HG03565 (cell line): ENCODE measurements around the gene MYOM3.
"Not testable (repeated sequence)": the region's sequence is repeated elsewhere in the genome, so short reads cannot be mapped to it uniquely, and the experiment has no call there.

Experiments used
- ATAC-seq: cut with Tn5 transposase; IDR thresholded peaks from one replicate; pipeline ENCODE4 v1.9.1; 2021; ENCODE audit warnings: mild to moderate bottlenecking, moderate library complexity; ENCODE audit not compliant: unreplicated experiment

The MYOM3 gene

DNA sequence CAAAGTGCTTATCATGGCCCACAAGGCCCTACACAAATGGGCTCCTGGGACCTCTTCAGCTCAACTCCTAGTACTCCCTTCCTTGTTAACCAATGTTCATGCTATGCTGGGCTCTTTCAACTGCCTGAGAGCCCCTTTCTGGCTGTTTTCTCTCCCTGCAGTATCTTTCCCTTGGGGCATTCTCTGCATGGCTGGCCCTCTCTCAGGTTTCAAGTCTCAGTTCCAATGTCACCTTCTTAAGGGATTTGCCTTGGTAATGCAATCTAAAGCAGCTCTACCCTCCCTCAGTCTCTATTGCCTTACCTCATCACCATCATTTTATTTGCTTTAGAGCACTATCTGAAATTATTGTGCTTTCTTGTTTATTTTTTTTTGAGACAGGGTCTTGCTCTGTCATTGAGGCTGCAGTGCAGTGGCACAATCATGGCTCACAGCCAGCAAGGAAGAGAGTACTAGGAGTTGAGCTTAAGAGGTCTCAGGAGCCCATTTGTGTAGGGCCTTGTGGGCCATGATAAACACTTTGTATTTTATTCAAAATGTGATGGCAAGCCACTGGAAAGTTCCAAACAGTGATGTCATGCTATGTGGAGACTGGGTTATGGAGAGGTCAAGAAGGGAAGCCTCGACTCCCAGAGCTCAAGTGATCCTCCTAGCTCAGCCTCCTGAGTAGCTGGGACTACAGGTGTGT lies 68.4 kb downstream of the MYOM3 start:
- ATAC-seq, result no peak

DNA sequence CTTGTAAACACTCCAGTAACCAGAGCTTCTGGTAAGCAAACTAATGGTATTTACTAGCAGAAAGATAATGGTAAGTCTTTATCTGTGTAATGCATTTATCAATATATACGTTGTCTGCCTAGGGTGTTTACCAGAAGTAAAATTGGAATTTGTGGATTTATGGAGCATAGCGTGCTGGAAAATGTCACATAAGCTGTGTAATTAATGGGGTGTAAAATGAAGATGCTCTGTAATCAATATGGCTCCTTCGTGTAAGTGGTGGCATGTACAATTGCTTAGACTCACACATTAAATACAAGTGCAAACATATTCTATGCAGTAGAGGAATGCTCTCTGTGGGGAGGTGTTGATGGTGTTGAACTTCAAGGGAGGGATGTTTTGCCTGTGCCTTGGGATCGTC lies 69.6 kb downstream of the MYOM3 start:
- ATAC-seq, result no peak

DNA sequence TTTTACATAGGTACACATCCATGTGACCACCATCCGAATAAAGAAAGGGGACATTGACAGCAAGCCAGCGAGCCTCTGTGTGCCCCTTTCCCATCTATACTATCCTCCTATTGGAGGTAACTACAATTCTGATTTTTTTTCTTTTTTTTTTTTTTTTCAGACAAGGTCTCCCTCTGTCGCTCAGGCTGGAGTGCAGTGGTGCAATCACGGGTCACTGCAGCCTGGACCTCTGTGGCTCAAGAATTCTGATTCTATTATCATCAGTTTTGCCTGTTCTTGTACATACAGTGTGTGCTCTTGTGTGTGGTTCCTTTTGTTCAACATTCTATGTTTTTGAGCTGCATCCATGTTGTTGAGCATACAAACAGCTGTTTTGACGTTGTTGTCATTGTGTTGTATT lies 75.8 kb downstream of the MYOM3 start:
- no peak for ATAC-seq

DNA sequence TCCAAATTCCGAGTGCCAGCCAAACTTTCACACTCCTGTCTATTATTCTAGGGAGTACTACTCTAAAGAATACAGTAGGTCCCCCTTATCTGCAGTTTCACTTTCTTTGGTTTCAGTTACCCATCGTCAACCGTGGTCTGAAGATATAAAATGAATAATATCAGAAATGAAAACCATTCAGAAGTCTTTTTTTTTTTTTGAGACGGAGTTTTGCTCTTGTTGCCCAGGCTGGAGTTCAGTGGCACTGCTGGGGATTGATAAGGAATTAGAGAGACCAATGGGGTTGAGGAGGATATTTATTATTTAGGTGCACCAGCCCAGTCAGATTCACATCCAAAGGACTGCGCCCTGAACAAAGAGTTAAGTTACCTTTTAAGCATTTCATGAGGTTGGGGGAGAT lies 79.0 kb downstream of the MYOM3 start:
- no peak for ATAC-seq

DNA sequence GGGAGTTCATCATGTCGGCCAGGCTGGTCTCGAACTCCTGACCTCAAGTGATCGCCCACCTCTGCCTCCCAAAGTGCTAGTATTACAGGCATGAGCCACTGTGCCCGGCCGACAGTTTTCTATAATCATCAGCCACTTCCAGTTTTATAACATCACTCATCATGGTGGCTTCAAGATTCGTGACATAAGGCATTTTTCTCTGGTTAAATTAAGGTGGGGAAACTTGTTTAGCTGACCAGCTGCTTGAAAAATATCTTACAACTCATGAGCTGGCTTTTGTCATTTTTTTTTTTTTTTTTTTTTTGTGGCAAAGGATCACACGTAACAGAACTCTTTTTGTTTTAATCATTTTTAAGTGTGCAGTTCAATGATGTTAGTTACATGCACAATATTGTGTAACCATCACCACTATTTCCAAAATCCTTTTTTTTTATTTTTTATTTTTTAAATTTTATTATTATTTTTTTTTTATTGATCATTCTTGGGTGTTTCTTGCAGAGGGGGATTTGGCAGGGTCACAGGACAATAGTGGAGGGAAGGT lies 80.9 kb downstream of the MYOM3 start:
- not testable (repeated sequence) for ATAC-seq

DNA sequence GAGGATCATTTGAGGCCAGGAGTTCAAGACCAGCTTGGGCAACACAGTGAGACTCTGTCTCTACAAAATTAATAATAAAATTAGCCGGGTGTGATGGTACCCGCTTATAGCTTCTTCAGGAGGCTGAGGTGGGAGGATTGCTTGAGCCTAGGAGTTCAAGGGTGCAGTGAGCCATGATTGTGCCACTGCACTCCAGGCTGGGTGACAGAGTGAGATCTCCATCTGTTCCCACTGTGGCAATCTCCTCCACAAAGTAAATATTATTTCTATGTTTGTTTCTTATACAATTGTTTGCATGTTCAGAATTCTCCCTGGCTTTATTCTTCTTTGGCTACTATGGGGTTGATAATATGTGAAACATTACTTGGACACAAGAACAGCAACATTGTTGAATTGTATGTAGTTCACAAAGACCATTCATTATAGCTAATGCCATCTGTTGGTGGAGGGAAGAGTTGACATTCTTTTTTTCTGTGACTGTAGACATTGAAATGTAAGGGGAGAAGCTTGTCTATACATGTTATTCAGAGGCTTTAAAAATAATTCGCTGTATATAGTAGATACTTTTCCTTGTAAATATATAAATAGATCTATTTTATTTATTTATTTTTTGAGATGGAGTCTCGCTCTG lies 84.0 kb downstream of the MYOM3 start:
- ATAC-seq, result no peak

DNA sequence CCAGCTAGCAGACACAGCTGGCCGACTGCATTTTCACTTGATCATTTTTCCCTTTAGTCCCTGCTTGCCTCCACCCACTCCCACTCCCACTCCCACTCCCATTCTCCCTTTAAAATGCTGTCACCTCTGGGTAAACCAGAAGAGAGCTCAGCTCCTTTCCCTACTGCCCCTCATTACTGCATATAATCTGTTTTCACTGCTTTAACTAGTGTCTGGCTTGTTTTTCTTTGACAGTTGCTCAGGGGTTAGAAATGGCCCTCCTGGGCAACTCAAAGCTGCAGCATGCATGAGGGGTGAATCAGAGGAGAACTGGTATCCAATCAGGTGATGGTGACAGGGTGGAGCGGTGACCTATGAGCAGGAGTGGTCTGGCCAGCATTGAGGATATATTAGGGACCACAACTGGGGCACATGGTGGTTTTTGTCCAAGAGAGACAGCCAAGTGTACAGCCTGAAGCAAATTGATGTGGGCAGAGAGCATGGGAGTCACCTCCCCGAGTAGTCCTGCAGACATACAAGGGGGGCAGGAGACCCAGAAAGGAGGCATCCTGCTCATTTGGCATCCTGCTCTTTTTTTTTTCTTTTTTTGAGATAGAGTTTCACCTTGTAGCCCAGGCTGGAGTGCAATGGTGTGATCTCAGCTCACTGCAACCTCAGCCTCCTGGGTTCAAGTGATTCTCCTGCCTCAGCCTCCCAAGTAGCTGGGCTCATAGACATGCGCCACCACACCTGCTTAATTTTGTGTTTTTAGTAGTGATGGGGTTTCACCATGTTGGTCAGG lies 89.2 kb downstream of the MYOM3 start:
- no peak for ATAC-seq

DNA sequence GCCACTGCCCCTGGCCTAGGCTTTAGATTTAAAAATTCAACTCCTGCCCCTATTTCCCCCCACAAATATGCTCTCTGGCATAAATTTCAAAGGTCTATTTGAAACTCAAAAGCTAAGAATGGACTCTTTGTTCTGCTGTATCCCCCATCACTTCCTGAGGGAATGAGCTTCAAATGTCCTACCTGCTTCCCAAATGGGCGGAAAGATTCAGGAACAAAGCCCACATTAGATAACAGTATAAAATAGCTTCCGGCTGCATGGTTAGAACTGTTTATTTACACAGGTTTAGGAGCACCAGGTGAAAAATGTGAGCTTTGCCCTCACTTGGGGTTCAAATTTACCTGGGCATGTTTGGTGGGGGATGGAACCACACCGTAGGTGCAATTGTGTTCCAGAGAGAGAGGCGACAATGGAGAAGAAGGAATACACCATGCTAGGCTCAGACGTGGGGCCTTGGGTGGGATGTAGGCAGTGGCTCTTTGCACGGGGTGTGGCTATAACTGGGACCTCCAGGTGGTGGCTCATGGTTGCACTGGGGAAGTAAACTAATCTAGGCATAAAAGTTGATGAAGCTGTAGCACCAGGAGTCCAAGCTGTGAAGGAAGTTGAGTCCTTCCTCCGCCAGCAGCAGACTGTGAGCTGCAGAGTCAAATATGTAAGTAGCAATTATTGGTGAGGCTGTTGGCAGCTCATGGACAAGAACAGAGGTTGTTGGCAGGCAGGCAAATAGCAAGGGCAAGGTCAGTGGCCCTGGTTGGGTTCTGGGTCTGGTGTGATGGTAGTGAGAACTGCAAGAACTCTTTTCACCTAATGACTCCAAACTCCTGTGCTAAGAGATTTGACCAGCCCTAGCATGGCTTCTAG lies 90.3 kb downstream of the MYOM3 start:
- no peak for ATAC-seq

DNA sequence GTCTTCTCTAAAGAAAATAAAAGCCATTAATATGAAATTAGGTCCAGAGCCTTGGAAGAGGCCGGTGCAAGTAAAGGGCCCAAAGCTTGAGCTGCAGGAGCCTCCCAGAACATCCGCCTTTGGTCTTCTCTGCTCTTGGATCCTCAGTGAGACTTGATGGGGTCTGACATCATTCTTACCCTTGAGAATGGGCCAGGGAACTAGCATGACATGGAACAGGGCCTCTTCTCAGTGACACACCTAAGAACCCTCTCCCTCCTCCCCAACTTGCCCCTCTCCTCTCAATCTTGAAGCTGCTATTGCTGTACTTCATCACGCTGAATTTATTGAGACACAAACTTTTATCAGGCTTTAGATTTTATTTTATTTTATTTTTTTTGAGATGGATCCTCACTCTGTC lies 91.5 kb downstream of the MYOM3 start:
- no peak for ATAC-seq

DNA sequence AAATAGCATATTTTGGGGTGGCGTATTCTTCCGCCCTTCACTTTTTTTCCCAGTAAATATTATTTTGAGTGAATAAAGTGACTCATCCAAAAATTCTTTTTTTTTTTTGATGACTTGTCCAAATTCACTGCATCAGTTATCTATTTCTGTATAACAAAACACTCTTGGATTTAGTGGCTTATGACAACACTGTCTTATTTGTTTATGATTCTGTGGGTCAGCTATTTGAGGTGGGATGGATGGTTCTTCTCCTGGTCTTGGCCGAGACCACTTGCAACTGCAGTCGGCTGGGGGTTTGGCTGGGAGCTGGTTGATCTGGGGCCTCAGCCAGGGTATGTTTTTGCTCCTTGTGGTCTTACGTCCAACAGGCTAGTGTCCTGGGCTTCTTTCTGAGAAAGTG lies 91.9 kb downstream of the MYOM3 start:
- ATAC-seq, result no peak

DNA sequence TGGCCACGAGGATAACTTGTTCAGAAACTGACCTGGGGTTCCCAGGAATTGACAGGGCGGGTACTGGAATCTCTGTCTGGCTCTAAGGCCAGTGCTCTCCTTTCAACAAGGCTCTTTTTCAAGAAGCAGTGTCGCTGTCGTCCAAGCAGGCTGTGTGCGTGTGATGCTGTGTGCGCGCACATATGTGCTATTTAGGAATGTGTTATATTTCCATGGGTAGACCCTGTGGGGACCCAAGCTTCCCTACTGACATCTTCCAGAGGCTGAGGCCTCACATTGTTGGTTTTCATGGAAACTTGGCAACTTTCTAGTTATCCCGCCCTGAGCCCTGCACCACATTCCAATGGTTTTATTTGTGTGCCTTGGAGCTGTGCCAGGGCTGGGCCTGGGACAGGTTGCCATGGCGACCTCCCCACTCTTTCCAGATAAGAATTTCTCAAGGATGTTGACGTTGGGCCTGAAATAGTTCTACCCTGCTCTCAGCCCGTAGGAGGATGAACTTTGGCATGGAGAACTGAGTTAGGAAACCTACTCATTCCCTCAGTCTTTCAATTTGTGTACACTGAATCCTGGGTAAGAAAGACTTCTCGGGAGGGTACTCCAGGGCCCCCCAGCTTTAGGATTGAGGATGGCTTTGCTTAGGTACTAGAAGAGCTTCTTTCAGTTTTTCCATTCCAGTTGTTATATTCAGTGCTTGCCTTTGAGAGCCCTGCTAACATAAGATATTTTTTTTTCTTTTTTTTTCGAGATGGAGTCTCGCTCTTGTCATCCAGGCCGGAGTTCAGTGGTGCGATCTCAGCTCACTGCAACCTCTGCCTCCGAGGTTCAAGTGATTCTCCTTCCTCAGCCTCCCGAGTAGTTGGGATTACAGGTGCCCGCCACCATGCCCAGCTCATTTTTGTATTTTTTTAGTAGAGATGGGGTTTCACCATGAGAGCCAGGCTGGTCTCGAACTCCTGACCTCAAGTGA lies 93.0 kb downstream of the MYOM3 start:
- ATAC-seq, result no peak

DNA sequence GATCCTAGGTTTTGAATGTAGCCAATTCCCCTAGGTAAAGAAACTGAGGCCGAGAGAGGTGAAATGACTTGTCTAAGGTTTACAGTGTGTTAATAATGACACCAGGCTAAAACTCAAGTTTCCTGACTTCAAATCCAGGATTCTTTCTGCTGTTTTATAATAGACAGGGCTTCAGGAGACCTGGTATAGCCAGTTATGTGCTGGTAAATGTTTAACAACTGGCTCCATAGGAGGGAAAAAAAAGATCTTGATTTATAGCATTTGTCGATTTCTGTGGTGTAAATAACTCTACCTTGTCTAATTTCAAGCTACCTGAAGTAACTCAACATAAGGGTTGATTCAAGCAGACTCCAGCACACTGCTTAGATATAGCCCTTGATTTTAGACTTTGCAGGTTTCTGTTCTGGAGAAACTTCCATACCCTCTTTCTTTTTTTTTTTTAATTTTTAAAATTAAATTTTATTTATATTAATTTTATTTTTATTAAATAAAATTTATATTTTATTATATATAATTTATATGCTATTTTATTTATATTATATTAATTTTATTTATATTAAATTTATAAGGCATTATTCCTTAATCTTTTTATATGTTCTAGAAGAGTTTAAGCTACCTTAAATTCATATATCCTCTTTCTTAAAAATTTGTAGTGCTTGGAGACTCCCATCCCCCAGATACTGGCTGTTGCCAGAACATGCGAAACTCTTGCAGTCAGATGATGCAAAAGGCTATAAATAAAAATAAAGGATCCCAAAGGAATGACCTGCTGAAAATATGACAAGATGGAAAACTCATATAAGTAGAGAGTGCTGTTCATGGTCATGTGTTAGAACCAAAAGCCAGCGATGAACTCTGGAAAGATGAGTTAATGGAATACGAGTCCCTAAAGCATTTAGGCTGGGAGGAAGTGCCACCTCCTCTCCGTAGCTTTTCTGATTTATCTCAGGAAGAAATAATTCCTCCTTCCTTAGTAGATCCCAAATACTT lies 96.4 kb downstream of the MYOM3 start:
- ATAC-seq, result no peak

DNA sequence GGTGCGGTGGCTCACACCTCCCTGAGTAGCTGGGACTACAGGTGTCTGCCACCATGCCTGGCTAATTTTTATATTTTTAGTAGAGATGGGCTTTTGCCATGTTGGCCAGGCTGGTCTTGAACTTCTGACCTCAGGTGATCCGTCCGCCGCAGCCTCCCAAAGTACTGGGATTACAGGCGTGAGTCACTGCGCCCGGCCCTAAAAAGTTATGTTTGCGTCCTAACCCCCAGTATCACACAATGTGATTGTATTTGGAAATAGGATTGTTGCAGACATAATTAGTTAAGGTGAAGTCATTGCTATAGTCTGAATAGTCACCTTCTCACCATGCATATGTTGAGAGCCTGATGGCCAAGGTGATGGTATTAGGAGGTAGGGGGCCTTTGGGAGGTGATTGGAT lies 99.1 kb downstream of the MYOM3 start:
- not testable (repeated sequence) for ATAC-seq

DNA sequence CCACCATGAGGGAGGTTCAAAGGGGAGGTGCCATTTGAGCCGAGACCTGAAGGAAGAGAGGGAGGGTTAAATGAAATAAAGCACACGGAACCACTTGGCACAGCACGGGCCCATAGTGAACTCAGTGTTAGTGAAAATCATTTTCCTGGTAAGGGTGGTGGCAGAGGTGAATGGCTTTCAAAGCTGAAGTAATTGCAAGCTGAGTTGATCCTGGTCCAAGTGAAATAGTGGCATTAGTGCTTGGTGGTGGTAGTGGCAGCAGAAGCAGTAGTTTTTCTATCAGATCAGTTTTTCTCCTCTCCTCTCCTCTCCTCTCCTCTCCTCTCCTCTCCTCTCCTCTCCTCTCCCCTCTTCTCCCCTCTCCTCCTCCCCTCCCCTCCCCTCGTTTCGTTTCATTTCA lies 101.3 kb downstream of the MYOM3 start:
- ATAC-seq, result no peak

DNA sequence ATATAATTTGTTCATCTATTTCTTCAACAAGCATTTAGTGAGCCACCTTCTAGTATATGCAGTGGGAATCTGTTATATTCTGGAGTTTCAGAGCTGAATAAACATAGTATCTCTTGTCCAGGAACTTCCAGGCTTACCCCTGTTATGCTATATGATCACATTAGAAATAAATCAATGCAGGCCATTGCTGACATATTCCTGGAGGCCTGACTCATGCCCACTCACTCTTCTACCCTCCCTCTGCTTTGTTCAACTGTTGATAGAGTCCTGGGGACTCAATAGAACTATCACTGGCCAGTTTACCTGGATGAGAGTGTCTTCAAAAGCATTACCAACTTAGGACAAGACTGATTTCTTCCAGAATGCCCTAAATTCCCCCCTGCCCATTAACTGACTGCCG lies 102.5 kb downstream of the MYOM3 start:
- no peak for ATAC-seq

DNA sequence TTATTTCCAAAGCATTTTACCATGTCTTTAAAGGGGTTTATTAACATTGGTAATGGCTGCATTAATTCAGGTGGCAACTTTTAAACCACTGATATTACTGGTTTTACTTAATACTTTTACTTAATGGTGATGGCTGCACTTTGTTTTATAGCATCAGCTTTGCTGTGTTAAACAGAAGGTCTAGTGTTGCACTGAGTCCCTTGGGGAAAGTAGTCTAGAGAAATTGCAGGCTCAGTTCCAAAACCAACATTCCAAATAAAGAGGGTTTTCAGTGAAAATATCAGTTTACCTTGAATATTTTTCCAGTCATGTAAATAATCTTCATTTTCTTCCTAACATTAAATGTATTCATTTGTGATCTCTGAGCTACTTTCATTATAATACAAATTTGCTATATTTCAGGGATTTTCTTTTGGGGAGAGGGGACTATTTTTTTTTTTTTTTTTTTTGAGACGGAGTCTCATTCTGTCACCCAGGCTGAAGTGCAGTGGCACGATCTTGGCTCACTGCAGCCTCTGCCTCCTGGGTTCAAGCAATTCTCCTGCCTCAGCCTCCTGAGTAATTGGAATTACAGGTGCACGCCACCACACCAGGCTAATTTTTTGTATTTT lies 103.3 kb downstream of the MYOM3 start:
- ATAC-seq, result not testable (repeated sequence)

DNA sequence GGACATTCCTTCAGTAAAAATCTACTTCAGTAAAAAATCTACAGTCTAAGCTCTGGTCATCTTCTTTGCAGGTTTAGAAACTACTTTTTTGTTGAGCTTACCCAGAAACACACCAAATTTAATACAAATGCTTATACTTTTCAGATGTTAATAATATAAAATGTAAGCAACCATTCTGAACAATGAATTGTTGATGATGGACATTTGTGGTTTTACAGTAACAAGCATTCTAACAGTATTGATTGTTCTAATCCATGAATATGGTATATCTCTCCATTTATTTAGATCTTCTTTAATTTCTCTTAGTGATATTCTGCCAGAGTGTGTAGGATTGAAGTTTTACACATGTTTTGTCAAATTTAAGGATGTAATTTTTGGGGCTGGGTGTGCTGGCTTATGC lies 104.9 kb downstream of the MYOM3 start:
- no peak for ATAC-seq
